PC-9 (cell line): ENCODE results near the gene ZDHHC12.

Experiments used
- EZH2 ChIP-seq: fragments of 200-600 bp; sonication (generic); IDR thresholded peaks from 2 replicates; pipeline ENCODE4 v1.8.0; 2017; ENCODE audit warnings: antibody characterized with exemption, low read depth
- TF ChIP-seq, protein P1 (sequence below): fragments of 200-600 bp; sonication (generic); conservative IDR thresholded peaks from 2 replicates; pipeline ENCODE4 v1.6.1; 2017; ENCODE audit warnings: mixed run types, antibody characterized with exemption, mild to moderate bottlenecking, moderate library complexity

DNA sequence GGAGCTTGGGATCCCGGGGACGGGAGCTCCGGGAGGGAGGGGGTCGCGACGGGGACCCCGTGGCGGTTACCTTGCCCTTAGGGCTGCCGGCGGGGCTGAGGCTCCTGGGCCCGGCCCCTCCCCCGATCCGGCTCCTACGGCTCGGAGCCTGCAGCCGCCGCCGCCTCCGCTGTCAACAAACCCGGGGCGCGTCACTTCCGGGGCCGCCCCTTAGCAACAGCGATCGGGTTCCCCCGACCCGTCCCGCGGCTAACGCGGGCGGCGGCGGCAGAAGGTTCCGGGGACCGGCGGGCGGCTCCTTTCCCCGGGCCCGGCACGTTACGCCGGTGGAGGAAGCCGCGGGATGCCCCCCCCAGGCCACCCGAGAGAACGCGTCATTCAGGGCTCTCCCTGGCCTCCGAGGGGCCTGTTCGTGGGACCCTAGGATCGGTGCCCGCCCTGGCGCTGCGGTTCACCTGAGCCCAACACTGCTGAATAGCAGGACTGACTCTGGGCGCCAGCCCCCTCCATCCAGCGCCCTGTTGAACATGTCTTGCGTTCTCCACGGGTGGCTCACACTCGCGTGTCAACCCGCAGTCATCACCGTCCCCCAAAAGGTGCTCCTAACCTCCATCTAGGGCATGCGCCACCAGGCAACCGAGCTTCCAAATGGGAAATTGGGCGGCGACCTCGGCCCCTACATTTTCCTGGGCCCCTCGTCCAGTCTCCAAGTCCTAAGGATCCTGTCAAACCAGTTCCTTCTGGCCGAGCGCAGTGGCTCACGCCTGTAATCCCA lies 48.0 kb upstream of the ZDHHC12 start, which contains the start of gene ZER1:
- TF ChIP-seq, protein P1, sequence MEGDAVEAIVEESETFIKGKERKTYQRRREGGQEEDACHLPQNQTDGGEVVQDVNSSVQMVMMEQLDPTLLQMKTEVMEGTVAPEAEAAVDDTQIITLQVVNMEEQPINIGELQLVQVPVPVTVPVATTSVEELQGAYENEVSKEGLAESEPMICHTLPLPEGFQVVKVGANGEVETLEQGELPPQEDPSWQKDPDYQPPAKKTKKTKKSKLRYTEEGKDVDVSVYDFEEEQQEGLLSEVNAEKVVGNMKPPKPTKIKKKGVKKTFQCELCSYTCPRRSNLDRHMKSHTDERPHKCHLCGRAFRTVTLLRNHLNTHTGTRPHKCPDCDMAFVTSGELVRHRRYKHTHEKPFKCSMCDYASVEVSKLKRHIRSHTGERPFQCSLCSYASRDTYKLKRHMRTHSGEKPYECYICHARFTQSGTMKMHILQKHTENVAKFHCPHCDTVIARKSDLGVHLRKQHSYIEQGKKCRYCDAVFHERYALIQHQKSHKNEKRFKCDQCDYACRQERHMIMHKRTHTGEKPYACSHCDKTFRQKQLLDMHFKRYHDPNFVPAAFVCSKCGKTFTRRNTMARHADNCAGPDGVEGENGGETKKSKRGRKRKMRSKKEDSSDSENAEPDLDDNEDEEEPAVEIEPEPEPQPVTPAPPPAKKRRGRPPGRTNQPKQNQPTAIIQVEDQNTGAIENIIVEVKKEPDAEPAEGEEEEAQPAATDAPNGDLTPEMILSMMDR = no peak
- TF ChIP-seq EZH2 = no peak
